NCI-H2227 treated with DMSO at 0.1 percent for 48 hours (cell line): ENCODE results near the gene SAP130.

Source experiments
- DNase-seq: peaks from one replicate; lab custom pipeline; 2025; lab: John Stamatoyannopoulos, UW

Gene SAP130

GRCh38 chr2:128027801-128028667 lies at the start of gene SAP130:
TSS of gene SAP130 (minus strand) at chr2:128028059. CDS start at chr2:128026292, 1,767 bp downstream.
- DNase-seq: peak; percentile 98

- no peak for DNase-seq
Observed at GRCh38 chr2:128076461-128077106, 48.7 kb upstream of the SAP130 start.

- DNase-seq: no peak
Observed at GRCh38 chr2:128073278-128073677, 45.4 kb upstream of the SAP130 start.

- peak; percentile 15 for DNase-seq
Observed at GRCh38 chr2:128069769-128070168, 41.9 kb upstream of the SAP130 start.

GRCh38 chr2:128064353-128064752 lies 36.5 kb upstream of the SAP130 start:
- no peak for DNase-seq

DNA sequence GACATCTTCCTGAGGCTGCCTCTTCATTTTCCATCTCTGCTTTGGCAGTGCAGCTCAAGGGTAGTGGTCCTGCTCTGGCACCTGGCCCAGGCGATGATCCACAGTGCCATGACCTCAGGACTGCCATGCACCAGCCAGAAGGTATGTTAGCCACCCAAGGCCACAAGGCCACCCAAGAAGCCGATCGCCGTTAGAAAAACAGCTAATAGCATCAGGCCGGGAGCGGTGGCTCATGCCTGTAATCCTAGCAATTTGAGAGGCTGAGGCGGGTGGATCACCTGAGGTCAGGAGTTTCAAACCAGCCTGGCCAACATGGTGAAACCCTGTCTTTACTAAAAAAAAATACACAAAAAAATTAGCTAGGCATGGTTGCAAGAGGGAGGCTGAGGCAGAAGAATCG lies 34.7 kb upstream of the SAP130 start:
- DNase-seq: no peak

DNA sequence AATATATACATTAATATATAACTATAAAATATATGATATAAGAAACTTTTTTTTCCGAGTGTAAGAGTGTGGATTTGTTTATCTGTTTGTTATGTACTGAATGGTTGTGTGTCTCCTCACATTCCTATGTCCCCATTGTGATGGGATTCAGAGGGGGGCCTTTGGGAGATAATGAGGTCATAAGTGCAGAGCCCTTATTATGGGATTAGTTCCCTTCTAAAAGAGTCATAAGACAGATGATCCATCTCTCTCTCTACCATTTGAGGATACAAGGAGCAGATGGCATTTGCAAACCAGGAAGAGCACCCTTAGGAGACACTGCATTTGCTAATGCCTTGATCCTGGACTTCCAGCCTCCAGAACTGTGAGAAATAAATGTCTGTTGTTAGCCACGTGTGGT lies 30.3 kb upstream of the SAP130 start:
- no peak for DNase-seq

- DNase-seq: no peak
Observed at GRCh38 chr2:128057334-128057733, 29.5 kb upstream of the SAP130 start.

GRCh38 chr2:128054104-128054885 lies 26.4 kb upstream of the SAP130 start:
- no peak for DNase-seq

DNA sequence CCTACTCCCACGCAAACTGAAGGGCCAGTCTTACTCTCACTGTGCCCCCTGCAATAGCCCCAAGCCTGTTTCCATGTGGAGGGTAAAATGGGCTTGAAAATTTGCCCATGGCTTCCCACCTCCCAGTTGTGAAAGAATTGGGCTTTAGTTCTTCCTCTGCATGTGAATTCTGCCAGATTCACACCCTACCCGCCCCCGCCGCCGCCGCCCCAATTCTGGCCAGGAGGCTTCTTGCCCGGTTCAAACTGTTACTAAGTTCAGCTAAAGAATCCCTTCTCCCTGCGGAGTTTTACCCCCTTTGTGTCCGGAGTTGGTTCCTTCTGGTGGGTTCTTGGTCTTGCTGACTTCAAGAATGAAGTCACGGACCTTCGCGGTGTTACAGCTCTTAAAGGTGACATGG lies 25.5 kb upstream of the SAP130 start:
- no peak for DNase-seq

DNA sequence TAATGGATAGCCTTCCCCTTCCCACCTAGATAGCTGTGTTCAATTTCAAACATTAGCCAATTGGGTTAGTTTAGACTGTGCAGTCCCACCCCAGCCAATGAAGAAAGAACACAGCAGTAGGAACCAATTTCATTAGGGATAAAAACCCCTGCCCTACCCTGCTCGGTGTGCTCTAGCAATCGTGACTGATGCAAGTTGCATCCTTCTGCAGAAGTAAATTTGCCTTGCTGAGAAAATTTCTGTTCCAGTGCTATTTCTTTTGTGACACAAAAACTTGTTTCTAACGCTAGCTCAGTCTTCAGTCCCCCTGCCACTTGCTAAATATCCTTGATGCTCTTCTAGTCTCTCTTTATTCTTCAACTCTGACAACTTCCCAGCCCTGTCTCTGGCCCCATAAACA lies 15.2 kb upstream of the SAP130 start:
- DNase-seq: no peak

GRCh38 chr2:128041561-128041960 lies 13.7 kb upstream of the SAP130 start:
- no peak for DNase-seq

- no peak for DNase-seq
Observed at GRCh38 chr2:128040166-128040771, 12.4 kb upstream of the SAP130 start.

GRCh38 chr2:128039535-128039934 lies 11.7 kb upstream of the SAP130 start:
- DNase-seq: no peak

GRCh38 chr2:128038411-128038810 lies 10.6 kb upstream of the SAP130 start:
- no peak for DNase-seq

DNA sequence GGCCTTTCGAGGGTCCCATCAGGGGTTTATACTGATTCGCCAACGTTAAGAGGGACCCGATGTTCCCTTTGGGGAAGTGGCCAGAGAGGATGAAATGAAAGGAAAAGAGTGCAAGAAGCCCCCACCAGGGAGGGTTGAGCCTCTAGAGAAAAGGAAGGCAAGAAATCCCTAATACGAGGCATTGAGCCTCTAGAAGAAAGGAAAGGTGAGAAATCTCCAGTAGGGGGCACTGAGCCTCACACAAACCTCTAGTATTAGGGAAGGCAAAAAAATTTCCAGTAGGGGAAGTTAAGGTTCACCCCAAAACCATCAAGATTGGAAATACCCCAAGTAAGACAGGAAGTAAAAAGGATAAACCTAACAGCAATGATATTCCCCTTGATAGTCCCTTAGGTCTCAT lies 9.8 kb upstream of the SAP130 start:
- no peak for DNase-seq

GRCh38 chr2:128036748-128037607 lies 9.1 kb upstream of the SAP130 start:
- DNase-seq: no peak

GRCh38 chr2:128032092-128032491 lies 4.2 kb upstream of the SAP130 start:
- no peak for DNase-seq

- no peak for DNase-seq
Observed at GRCh38 chr2:128028668-128029054, 802 bp upstream of the SAP130 start.

- DNase-seq: peak; percentile 98
Observed at GRCh38 chr2:128027278-128027800, 520 bp downstream of the SAP130 start.
